Sigmoid colon (tissue), 4 donors: ENCODE data around the gene EXOC6.

Experiments used
- EP300 ChIP-seq, 4 donors: sonication (generic); formaldehyde crosslinking; IDR thresholded peaks; one replicate each; pipeline ENCODE4 v1.6.1; 2017; ENCODE audit warnings: antibody characterized with exemption in 4 of 4
- POLR2A ChIP-seq, 2 donors: fragments of 450-650 bp; IDR thresholded peaks; one replicate each; pipeline ENCODE4 v1.6.1; 2016; ENCODE audit warnings: antibody characterized with exemption in 2 of 2, mild to moderate bottlenecking in 2 of 2, moderate library complexity in 2 of 2
- POLR2AphosphoS5 ChIP-seq, 4 donors: sonication (generic); formaldehyde crosslinking; IDR thresholded peaks; one replicate each; pipeline ENCODE4 v1.6.1; 2017; ENCODE audit warnings: antibody characterized with exemption in 4 of 4
- TF ChIP-seq, protein P1 (sequence below), 4 experiments: fragments of 450-650 bp in 3 of 4; fragments of 200-600 bp in 1 of 4; IDR thresholded peaks; one replicate each; pipeline ENCODE4 v1.5.1; 2016 to 2019; ENCODE audit warnings: antibody characterized with exemption in 4 of 4, mild to moderate bottlenecking in 3 of 4, moderate library complexity in 2 of 4

DNA sequence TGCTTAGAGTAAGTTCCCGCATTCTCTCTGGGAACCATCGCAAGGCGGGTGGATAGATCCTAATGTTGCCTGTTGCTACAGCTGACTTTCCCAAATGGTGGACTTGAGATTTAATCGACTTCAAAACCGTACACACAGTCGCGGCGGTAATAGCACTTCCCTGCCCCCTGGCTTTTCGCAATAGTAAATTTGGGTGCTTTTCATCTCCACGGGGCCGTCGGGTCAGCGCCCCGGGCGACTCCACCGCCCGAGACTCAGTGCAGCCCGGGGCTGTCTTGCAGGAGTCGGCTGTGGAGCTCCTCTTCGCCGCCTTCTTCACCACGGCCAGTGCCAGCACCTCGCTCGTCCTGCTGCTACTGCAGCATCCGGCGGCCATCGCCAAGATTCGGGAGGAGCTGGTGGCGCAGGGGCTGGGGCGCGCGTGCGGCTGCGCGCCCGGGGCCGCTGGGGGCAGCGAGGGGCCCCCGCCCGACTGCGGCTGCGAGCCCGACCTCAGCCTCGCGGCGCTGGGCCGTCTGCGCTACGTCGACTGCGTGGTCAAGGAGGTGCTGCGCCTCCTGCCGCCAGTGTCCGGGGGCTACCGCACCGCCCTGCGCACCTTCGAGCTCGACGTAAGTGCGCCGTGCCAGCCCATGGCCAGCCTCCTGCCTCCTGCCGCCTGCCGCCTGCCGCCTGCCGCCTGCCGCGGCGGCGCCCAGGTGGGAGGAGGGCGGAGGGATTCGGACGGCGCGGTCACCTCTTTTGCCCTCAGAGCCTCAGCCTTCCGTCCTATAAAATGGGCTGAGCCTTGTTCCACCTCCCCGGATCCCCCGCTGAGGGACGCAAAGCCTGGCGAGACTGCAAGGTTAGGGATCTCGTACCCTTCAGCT is 217.6 kb downstream of the EXOC6 start:
- TF ChIP-seq POLR2A (IDR thresholded peaks at IDR 0.05) (no peak), EP300 (IDR thresholded peaks at IDR 0.05) (no peak), POLR2AphosphoS5 (IDR thresholded peaks at IDR 0.05) (no peak)
- TF ChIP-seq, protein P1, sequence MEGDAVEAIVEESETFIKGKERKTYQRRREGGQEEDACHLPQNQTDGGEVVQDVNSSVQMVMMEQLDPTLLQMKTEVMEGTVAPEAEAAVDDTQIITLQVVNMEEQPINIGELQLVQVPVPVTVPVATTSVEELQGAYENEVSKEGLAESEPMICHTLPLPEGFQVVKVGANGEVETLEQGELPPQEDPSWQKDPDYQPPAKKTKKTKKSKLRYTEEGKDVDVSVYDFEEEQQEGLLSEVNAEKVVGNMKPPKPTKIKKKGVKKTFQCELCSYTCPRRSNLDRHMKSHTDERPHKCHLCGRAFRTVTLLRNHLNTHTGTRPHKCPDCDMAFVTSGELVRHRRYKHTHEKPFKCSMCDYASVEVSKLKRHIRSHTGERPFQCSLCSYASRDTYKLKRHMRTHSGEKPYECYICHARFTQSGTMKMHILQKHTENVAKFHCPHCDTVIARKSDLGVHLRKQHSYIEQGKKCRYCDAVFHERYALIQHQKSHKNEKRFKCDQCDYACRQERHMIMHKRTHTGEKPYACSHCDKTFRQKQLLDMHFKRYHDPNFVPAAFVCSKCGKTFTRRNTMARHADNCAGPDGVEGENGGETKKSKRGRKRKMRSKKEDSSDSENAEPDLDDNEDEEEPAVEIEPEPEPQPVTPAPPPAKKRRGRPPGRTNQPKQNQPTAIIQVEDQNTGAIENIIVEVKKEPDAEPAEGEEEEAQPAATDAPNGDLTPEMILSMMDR (IDR thresholded peaks at IDR 0.05), result no peak
